ENCODE measurements around the gene MYL4. TPM values are rescaled to one million over a fixed set of nuclear protein-coding genes. Genes with fewer than 3 reads are reported as not detected.
"Not testable (repeated sequence)": the region's sequence is repeated elsewhere in the genome, so short reads cannot be mapped to it uniquely, and the experiment has no call there.

The MYL4 gene
- total RNA-seq (2014; rRNA removed; shearing (Covaris generic)), result not detected in 2 replicates

GRCh38 chr17:47208744-47209488 is at the start of gene MYL4:
TSS of gene MYL4 (plus strand) at chr17:47209348. CDS start at chr17:47209423, 75 bp downstream.
- H3K4me3 ChIP-seq (ENCODE audit: insufficient read depth, low read depth, low read length), result no peak within 1 kb of the TSS
- DNase-seq, result no peak
- H3K36me3 ChIP-seq (replicated peaks; ENCODE audit: control insufficient read depth, insufficient read depth, low read length), result no peaks in the 10 kb centered on the region
- no peaks in the 10 kb centered on the region for H3K27me3 ChIP-seq (ENCODE audit: control insufficient read depth, insufficient read depth, low read length)

DNA sequence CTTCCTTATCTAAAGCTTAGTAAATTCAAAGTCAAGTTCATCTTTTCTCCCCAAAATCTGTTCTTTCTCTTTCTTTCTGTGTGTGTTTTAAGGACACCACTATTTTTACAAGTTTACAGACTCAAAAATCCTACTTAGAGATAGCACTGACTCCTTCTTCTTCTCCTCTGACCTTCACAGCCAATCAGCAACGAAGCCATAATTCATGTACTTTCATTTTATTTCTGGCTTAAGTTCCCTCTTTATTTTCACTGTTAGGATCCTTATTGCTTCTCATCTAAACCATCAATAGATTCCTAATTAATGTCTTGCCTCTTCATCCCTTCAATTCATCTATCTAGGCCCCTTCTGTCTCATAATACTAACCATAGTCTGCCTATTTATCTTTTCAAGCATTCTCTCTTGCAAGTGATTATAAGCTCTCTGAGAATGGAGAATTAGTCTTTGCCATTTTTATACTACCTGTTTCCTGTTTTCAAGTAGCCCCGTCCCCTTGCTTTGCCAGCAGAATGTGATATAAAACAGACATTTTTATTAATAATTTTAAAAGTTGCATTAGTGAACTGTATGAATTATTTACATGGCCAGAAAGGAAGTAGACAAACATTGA is 47.0 kb upstream of the MYL4 start:
- Histone ChIP-seq H3K36me3 (replicated peaks; ENCODE audit: control insufficient read depth, insufficient read depth, low read length) (peaks cover 6% of the 10 kb centered on the region), H3K27me3 (ENCODE audit: control insufficient read depth, insufficient read depth, low read length) (no peaks in the 10 kb centered on the region), H3K4me3 (ENCODE audit: insufficient read depth, low read depth, low read length) (no peak overlapping the region)
- no peak for DNase-seq

GRCh38 chr17:47164263-47164662 is 44.9 kb upstream of the MYL4 start:
- H3K36me3 ChIP-seq (replicated peaks; ENCODE audit: control insufficient read depth, insufficient read depth, low read length), result peaks cover 4% of the 10 kb centered on the region
- no peak overlapping the region for H3K4me3 ChIP-seq (ENCODE audit: insufficient read depth, low read depth, low read length)
- DNase-seq, result no peak
- H3K27me3 ChIP-seq (ENCODE audit: control insufficient read depth, insufficient read depth, low read length), result no peaks in the 10 kb centered on the region

GRCh38 chr17:47165137-47165536 is 44.0 kb upstream of the MYL4 start:
- Histone ChIP-seq H3K4me3 (ENCODE audit: insufficient read depth, low read depth, low read length) (no peak overlapping the region), H3K36me3 (replicated peaks; ENCODE audit: control insufficient read depth, insufficient read depth, low read length) (peaks cover 4% of the 10 kb centered on the region; the same call in 1 of the 2 replicates), H3K27me3 (ENCODE audit: control insufficient read depth, insufficient read depth, low read length) (no peaks in the 10 kb centered on the region)
- DNase-seq, result no peak

DNA sequence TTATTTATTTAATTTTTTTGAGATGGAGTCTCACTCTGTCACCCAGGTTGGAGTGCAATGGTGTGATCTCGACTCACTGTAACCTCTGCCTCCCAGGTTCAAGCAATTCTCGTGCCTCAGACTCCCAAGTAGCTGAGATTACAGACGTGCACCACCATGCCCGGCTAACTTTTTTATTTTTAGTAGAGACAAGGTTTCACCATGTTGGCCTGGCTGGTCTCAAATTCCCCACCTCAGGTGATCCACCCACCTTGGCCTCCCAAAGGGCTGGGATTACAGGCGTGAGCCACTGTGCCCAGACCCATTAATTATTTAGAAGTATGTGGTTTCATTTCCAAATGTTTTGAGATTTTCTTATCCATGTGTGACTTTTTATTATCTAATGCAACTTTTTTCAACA is 42.3 kb upstream of the MYL4 start:
- H3K4me3 ChIP-seq (ENCODE audit: insufficient read depth, low read depth, low read length); H3K36me3 ChIP-seq (replicated peaks; ENCODE audit: control insufficient read depth, insufficient read depth, low read length); DNase-seq; H3K27me3 ChIP-seq (ENCODE audit: control insufficient read depth, insufficient read depth, low read length): not testable (repeated sequence)

DNA sequence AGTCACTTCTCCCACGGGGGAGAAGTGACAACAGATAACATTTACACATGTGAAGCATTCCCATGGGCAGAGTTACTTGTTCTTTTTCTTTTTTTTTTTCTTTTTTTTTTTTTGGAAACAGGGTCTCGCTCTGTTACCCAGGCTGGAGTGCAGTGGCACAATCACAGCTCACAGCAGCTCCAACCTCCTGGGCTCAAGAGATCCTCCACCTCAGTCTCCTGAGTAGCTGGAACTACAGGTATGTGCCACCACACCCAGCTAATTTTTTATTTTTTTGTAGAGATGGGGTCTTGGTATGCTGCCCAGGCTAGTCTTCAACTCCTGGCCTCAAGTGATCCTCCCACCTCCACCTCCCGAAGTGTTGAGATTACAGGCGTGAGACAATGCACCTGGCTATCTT is 40.3 kb upstream of the MYL4 start:
- not testable (repeated sequence) for H3K4me3 ChIP-seq (ENCODE audit: insufficient read depth, low read depth, low read length); H3K36me3 ChIP-seq (replicated peaks; ENCODE audit: control insufficient read depth, insufficient read depth, low read length); H3K27me3 ChIP-seq (ENCODE audit: control insufficient read depth, insufficient read depth, low read length); DNase-seq

DNA sequence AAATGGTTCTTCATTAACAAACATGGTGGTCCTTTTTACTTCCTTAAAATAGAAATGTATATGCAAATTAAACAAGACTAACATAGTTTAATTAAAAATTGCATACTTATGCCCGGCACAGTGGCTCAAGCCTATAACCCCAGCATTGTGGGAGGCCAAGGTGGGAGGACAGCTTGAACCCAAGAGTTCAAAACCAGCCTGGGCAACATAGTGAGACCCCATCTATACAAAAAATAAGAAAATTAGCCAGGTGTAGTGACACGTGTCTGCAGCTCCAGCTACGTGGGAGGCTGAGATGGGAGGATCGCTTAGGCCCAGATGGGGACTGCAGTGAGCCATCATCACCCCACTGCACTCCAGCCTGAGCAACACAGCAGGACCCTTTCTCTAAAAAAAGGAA is 38.4 kb upstream of the MYL4 start:
- Histone ChIP-seq H3K27me3 (ENCODE audit: control insufficient read depth, insufficient read depth, low read length) (no peaks in the 10 kb centered on the region), H3K36me3 (replicated peaks; ENCODE audit: control insufficient read depth, insufficient read depth, low read length) (peaks cover 2% of the 10 kb centered on the region), H3K4me3 (ENCODE audit: insufficient read depth, low read depth, low read length) (no peak overlapping the region)
- no peak for DNase-seq

- Histone ChIP-seq H3K4me3 (ENCODE audit: insufficient read depth, low read depth, low read length) (no peak overlapping the region), H3K36me3 (replicated peaks; ENCODE audit: control insufficient read depth, insufficient read depth, low read length) (peaks cover under 1% of the 10 kb centered on the region; the same call in 1 of the 2 replicates)
- no peak for DNase-seq
Observed at GRCh38 chr17:47172696-47173565, 36.2 kb upstream of the MYL4 start.

DNA sequence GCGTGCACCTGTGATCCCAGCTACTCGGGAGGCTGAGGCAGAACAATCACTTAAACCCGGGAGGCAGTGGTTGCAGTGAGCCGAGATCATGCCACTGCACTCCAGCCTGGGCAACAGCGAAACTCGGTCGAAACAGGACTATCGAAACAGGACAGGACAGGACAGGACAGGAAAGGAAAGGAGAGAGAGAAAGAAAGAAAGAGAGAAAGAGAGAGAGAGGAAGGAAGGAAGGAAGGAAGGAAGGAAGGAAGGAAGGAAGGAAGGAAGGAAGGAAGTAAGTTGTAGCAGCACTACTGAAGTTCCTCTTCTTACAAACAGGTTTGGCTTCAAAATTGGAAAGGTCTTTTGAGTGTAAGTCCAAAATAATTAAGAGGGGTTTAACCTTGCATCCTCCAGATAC is 34.3 kb upstream of the MYL4 start:
- H3K4me3 ChIP-seq (ENCODE audit: insufficient read depth, low read depth, low read length); DNase-seq; H3K36me3 ChIP-seq (replicated peaks; ENCODE audit: control insufficient read depth, insufficient read depth, low read length); H3K27me3 ChIP-seq (ENCODE audit: control insufficient read depth, insufficient read depth, low read length): not testable (repeated sequence)

More at GRCh38 chr17:47172696-47173565, 36.2 kb upstream of the MYL4 start:
- no peaks in the 10 kb centered on the region for H3K27me3 ChIP-seq (ENCODE audit: control insufficient read depth, insufficient read depth, low read length)

DNA sequence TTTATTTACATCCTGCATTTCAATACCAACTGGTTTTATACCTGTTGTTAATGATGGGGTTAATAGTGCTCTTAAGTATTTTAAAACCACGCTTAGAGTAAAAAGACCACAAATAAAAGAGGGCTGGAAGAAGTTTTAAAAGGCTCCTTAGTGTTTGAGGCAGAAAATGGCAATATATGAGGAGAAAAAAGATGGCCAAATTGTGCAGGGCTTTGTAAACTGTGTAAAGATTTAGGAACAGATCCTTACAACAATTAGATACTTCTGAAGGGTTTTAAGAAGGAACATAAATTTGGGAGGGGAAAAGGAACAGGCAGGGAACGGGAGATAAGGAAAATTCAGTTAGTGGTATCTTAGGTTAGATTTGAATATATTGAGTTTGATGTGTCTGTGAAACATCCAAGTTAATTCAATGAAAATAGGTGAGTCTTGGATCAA is 32.7 kb upstream of the MYL4 start:
- Histone ChIP-seq H3K27me3 (ENCODE audit: control insufficient read depth, insufficient read depth, low read length) (no peaks in the 10 kb centered on the region), H3K4me3 (ENCODE audit: insufficient read depth, low read depth, low read length) (no peak overlapping the region), H3K36me3 (replicated peaks; ENCODE audit: control insufficient read depth, insufficient read depth, low read length) (peaks cover 3% of the 10 kb centered on the region)
- no peak for DNase-seq

DNA sequence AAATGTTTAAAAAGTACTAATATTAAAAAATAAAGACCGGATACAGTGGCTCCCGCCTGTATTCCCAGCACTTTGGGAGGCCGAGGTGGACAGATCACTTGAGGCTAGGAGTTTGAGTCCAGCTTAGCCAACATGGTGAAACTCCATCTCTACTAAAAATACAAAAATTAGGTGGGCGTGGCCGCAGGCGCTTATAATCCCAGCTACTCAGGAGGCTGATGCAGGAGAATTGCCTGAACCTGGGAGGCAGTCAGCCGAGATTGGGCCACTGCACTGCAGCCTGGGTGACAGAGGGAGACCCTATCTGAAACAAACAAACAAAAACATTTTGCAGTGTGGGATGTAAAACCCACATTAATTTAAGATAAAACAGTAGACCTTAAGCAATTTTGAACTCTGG is 31.9 kb upstream of the MYL4 start:
- no peaks in the 10 kb centered on the region for H3K27me3 ChIP-seq (ENCODE audit: control insufficient read depth, insufficient read depth, low read length)
- DNase-seq, result no peak
- no peak overlapping the region for H3K4me3 ChIP-seq (ENCODE audit: insufficient read depth, low read depth, low read length)
- H3K36me3 ChIP-seq (replicated peaks; ENCODE audit: control insufficient read depth, insufficient read depth, low read length), result peaks cover 3% of the 10 kb centered on the region

GRCh38 chr17:47179141-47179540 is 30.0 kb upstream of the MYL4 start:
- H3K36me3 ChIP-seq (replicated peaks; ENCODE audit: control insufficient read depth, insufficient read depth, low read length), result peaks cover 3% of the 10 kb centered on the region
- H3K27me3 ChIP-seq (ENCODE audit: control insufficient read depth, insufficient read depth, low read length), result no peaks in the 10 kb centered on the region
- DNase-seq, result no peak
- H3K4me3 ChIP-seq (ENCODE audit: insufficient read depth, low read depth, low read length), result no peak overlapping the region

DNA sequence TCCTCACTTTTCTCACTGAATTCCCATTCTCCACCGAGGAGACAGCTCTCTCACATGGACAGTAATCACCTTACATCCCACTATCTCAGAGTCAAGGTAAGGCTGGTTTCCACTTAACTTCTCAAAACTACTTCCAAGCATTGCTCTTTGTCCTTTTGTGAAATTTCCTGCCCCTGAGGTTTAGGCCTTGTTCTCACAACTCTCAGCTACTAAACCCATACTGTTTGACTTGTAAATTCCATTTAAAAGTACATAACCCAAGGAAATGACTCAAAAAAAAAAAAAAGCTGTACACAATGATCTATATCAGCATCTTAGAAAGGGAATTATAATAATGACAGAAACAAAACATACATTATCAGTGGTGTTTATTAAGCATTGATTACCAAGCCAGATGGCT is 28.8 kb upstream of the MYL4 start:
- DNase-seq, result no peak
- H3K27me3 ChIP-seq (ENCODE audit: control insufficient read depth, insufficient read depth, low read length), result no peaks in the 10 kb centered on the region
- H3K36me3 ChIP-seq (replicated peaks; ENCODE audit: control insufficient read depth, insufficient read depth, low read length), result peaks cover 3% of the 10 kb centered on the region

DNA sequence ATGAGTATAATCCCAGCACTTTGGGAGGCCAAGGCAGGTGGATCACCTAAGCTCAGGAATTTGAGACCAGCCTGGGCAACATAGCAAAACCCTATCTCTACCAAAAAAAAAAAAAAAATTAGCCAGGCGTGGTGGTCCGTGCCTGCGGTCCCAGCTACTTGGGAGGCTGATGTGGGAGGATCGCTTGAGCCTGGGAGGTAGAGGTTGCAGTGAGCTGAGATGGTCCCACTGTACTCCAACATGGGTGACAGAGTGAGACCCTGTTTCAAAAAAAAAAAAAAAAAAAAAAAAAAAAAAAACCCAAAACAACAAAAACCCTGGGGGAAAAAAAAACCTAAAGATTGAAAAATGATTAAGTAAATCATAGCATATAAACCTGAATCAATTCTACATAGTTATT is 28.2 kb upstream of the MYL4 start:
- H3K36me3 ChIP-seq (replicated peaks; ENCODE audit: control insufficient read depth, insufficient read depth, low read length); H3K27me3 ChIP-seq (ENCODE audit: control insufficient read depth, insufficient read depth, low read length); DNase-seq; H3K4me3 ChIP-seq (ENCODE audit: insufficient read depth, low read depth, low read length): not testable (repeated sequence)

More for the DNA sequence above, 28.8 kb upstream of the MYL4 start:
- H3K4me3 ChIP-seq (ENCODE audit: insufficient read depth, low read depth, low read length), result no peak overlapping the region
